Ectodermal cell (in vitro differentiated cells): ENCODE data around the gene SATB2.

ENCODE experiments used
- H3K27ac ChIP-seq: 2 replicates; pipeline ENCODE4 v1.7.0; 2013; ENCODE audit warnings: mild to moderate bottlenecking, low read depth, low read length; ENCODE audit not compliant: insufficient read depth, poor library complexity, severe bottlenecking
- H3K27me3 ChIP-seq: 2 replicates; pipeline ENCODE4 v1.7.0; 2013; ENCODE audit warnings: mild to moderate bottlenecking, low read length; ENCODE audit not compliant: insufficient read depth, control insufficient read depth, poor library complexity, severe bottlenecking
- H3K36me3 ChIP-seq: one replicate; pipeline ENCODE4 v1.7.0; 2013; ENCODE audit warnings: low read length; ENCODE audit not compliant: control insufficient read depth, insufficient read depth
- H3K4me1 ChIP-seq: one replicate; pipeline ENCODE4 v1.7.0; 2013; ENCODE audit warnings: low read length; ENCODE audit not compliant: control insufficient read depth, insufficient read depth
- H3K4me3 ChIP-seq: 2 replicates; pipeline ENCODE4 v1.7.0; 2013; ENCODE audit warnings: low read depth, low read length, control low read depth; ENCODE audit not compliant: insufficient read depth
- H3K9me3 ChIP-seq: 2 replicates; pipeline ENCODE4 v1.7.0; 2013; ENCODE audit warnings: mild to moderate bottlenecking, low read length, moderate library complexity; ENCODE audit not compliant: control insufficient read depth
- WGBS, 2 experiments: methylation state at CpG; one replicate each; pipeline ENCODE4 v1.1.7; 2013; ENCODE audit warnings: missing lambda C conversion rate in 2 of 2; 5-methylcytosine and 5-hydroxymethylcytosine counted together

Gene SATB2

DNA sequence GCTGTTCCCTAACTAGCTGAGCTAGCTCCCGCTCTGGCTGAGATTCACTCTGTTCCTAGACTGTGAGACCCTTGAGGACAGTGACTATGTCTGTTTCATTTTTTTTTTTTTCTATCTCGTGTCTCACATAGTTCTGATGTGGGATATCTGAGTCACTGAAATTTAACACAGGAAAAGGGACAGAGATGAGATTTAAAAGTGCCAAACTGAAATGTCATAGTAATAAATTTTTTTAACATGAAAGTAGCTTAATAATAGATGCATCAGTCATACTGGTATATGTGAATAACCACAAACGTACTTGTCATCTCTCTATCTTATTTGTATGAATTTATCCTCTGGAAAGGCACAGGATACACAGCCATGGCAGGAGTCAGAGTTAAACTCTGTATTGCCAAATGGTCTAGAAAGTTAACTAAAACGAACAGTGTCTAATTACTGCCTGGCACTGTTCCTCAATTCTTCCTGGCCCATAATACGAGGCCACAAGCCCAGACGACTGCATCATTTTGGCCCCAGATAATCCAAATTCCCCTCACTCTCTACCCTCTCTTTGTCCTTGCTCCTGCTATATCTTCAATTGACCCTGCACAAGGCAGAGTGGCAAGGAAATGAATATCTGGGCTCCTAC lies 87.5 kb downstream of the SATB2 start:
- H3K27me3 ChIP-seq = no peaks in the 10 kb centered on the region
- no peaks in the 10 kb centered on the region for H3K4me1 ChIP-seq
- no peak overlapping the region for H3K27ac ChIP-seq
- no peaks in the 10 kb centered on the region for H3K36me3 ChIP-seq
- H3K9me3 ChIP-seq = no peaks in the 10 kb centered on the region
- WGBS, 2 experiments = 87 to 91% methylated on average over 6 of the region's 6 CpGs
- no peak overlapping the region for H3K4me3 ChIP-seq

DNA sequence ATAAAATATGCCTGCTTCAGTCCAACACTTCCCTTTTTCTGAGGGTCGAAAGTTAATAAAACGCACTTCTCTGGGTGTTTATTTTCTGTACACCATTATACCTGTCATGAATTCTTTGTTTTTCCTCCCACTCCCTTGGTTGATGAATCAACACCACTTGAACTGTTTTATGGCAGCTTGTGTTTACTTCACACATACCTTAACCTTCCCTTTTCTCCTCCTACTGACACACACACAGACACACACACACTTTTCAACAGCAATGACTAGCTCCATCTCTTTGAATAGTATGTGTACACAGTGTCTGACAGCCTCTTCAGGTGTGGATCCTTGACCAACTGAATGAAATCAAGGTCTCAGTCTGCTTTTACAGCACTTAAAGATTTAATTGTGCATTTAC lies 91.3 kb downstream of the SATB2 start:
- Histone ChIP-seq H3K27me3 (no peaks in the 10 kb centered on the region), H3K9me3 (no peaks in the 10 kb centered on the region), H3K27ac (no peak overlapping the region), H3K4me1 (no peaks in the 10 kb centered on the region), H3K4me3 (no peak overlapping the region), H3K36me3 (no peaks in the 10 kb centered on the region)
- 91 to 95% methylated on average over 2 of the region's 2 CpGs for WGBS, 2 experiments

- Histone ChIP-seq H3K27ac (no peak overlapping the region), H3K9me3 (no peaks in the 10 kb centered on the region), H3K4me3 (no peak overlapping the region), H3K27me3 (no peaks in the 10 kb centered on the region), H3K36me3 (no peaks in the 10 kb centered on the region), H3K4me1 (no peaks in the 10 kb centered on the region)
- 87 to 93% methylated on average over 2 of the region's 3 CpGs for WGBS, 2 experiments
Observed at GRCh38 chr2:199364153-199364552, 93.6 kb downstream of the SATB2 start.

- Histone ChIP-seq H3K27me3 (no peaks in the 10 kb centered on the region), H3K36me3 (no peaks in the 10 kb centered on the region), H3K9me3 (no peaks in the 10 kb centered on the region), H3K27ac (no peak overlapping the region), H3K4me1 (no peaks in the 10 kb centered on the region), H3K4me3 (no peak overlapping the region)
- 88 to 93% methylated on average over 5 of the region's 5 CpGs for WGBS, 2 experiments
Observed at GRCh38 chr2:199356412-199356811, 101.3 kb downstream of the SATB2 start.

DNA sequence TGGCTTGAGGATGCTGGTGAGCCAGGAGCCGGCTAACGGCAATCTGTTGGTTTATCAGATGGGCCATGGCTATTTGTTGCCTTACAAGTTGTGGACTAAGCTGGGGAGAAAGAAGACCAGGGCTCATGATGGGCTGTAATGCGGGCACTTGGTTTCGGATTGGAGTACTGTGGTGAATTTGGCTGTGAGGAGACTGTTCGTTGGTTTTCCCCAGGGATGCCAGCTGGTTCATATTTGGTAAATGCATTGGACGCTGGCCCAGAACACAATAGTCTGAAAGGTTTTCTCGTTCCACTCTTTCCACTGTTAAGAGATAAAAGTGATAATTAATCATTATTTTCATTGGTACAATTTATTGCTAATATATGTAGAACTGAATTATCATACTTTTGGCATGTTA lies 108.9 kb downstream of the SATB2 start:
- no peaks in the 10 kb centered on the region for H3K36me3 ChIP-seq
- H3K27ac ChIP-seq = no peak overlapping the region
- WGBS, 2 experiments = 92 to 95% methylated on average over 6 to 7 of the region's 7 CpGs
- no peaks in the 10 kb centered on the region for H3K4me1 ChIP-seq
- no peak overlapping the region for H3K4me3 ChIP-seq
- H3K27me3 ChIP-seq = no peaks in the 10 kb centered on the region
- H3K9me3 ChIP-seq = no peaks in the 10 kb centered on the region

GRCh38 chr2:199344012-199344411 lies 113.7 kb downstream of the SATB2 start:
- no peaks in the 10 kb centered on the region for H3K4me1 ChIP-seq
- no peaks in the 10 kb centered on the region for H3K27me3 ChIP-seq
- H3K4me3 ChIP-seq = no peak overlapping the region
- WGBS, 2 experiments = 87 to 98% methylated on average over 2 of the region's 2 CpGs
- H3K27ac ChIP-seq = no peak overlapping the region
- no peaks in the 10 kb centered on the region for H3K9me3 ChIP-seq
- H3K36me3 ChIP-seq = no peaks in the 10 kb centered on the region

GRCh38 chr2:199342334-199342733 lies 115.4 kb downstream of the SATB2 start:
- H3K36me3 ChIP-seq = no peaks in the 10 kb centered on the region
- H3K4me1 ChIP-seq = no peaks in the 10 kb centered on the region
- no peaks in the 10 kb centered on the region for H3K9me3 ChIP-seq
- H3K4me3 ChIP-seq = no peak overlapping the region
- no peak overlapping the region for H3K27ac ChIP-seq
- H3K27me3 ChIP-seq = no peaks in the 10 kb centered on the region
- 90 to 100% methylated on average over 1 of the region's 1 CpG for WGBS, 2 experiments

DNA sequence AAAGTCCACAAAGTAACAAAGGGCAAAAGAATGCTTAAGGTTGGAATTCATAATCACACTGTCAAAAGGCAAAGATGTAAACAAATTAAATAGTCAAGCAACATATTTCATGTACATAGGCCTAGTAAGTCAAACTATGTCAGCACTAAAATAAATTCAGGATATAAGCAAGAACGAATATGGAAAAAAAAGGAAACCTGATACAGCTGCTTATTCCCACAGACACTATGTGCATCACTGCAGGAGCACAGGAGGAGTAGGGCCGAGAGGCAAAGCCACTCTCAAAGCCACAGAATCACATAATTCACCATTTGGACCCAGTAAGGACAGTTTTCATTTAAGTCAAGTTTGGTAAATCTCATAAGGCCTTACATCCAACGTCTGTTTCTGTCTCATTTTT lies 116.6 kb downstream of the SATB2 start:
- Histone ChIP-seq H3K4me1 (no peaks in the 10 kb centered on the region), H3K9me3 (no peaks in the 10 kb centered on the region), H3K27me3 (no peaks in the 10 kb centered on the region), H3K4me3 (no peak overlapping the region), H3K27ac (no peak overlapping the region), H3K36me3 (no peaks in the 10 kb centered on the region)
- WGBS, 2 experiments = 85 to 90% methylated on average over 3 of the region's 3 CpGs

DNA sequence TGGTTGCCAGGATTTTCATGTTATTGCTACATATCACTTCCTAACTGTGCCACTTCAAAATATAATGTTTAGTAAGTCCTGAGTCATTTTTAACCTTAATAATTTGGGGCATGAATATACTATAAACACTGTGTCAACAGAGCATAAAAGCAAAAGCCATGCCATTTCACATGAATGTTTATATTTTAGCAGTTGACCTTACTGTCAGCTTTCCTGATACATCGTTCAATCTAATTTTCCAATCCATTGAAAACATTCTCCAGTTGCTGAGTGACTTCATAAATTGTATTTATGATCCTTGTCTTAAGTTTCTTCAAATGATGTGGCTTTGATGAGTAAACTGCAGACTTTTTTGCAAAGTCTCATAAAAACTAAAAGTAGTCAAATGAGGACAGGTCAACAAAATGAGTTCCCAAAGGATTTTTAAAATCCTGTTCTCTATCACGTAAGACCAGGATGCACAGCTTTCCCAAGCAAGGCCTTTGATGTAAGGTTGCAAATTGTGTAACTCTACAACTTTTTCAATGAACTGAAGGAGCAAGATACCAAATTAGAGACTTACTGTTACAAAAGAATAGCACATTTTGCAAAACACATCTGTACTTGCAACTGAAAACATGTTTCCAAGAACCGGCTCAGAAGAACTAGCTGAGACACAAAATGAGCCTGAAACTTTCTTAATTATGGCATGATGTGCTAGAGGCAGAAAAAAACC lies 117.7 kb downstream of the SATB2 start:
- H3K27ac ChIP-seq = no peak overlapping the region
- 91 to 99% methylated on average over 3 of the region's 3 CpGs for WGBS, 2 experiments
- no peaks in the 10 kb centered on the region for H3K27me3 ChIP-seq
- no peak overlapping the region for H3K4me3 ChIP-seq
- H3K4me1 ChIP-seq = no peaks in the 10 kb centered on the region
- H3K9me3 ChIP-seq = no peaks in the 10 kb centered on the region
- no peaks in the 10 kb centered on the region for H3K36me3 ChIP-seq

DNA sequence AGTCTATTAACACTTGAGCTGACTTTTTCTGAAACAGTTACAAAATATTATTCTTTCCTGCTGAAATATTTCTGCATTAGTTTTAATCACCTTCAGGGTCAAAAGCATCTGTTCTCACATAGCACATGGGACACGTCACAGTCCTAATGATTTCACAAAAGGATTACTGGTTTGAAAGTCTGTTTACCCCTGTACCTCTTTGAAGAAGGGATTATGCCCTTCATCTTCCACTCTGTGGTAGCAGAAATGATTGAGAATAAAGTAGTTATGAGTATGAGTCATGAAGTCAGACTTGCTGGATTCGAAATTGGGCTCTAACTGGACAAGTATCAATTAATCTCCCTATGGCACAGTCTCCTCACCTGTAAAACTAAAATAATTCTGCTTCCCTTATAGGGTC lies 121.2 kb downstream of the SATB2 start:
- Histone ChIP-seq H3K27ac (no peak overlapping the region), H3K9me3 (no peaks in the 10 kb centered on the region), H3K4me1 (no peaks in the 10 kb centered on the region), H3K27me3 (no peaks in the 10 kb centered on the region), H3K36me3 (no peaks in the 10 kb centered on the region), H3K4me3 (no peak overlapping the region)
- WGBS, 2 experiments = 62 to 83% methylated on average over 2 of the region's 2 CpGs
